Activated CD4-positive, CD25-positive, alpha-beta regulatory T cell treated with anti-CD3 and anti-CD28 coated beads, Interleukin-2, amount 50 U/mL, for 72 hours (primary cell): ENCODE measurements around the gene RANBP9.

ENCODE experiments used
- DNase-seq: peaks from one replicate; pipeline ENCODE4 v3.0.0; 2021

The RANBP9 gene

DNA sequence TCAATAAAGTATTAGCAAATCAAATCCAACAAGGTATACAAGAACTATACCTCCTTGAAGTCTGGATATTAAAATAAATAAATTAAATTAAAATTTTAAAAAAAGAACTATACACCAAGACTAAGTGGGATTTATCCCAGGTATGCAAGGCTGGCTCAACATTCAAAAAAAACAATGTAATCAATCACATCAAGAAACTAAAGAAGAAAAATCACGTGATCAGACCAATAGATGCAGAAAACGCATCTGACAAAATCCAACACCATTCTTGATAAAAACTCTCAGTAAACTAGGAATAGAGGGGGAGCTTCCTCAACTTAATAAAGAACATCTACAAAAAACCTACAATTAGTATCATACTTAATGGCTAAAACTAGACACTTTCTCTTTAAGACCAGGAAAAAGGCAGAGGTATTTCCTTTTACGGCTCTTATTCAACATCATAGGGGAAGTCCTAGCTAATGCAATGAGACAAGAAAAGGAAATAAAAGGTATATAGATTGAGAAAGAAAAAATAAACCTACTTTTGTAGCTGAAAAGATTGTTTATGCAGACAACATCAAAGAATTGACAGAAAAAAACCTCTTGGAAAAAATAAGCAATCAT lies 35.0 kb downstream of the RANBP9 start:
- DNase-seq, result no peak

DNA sequence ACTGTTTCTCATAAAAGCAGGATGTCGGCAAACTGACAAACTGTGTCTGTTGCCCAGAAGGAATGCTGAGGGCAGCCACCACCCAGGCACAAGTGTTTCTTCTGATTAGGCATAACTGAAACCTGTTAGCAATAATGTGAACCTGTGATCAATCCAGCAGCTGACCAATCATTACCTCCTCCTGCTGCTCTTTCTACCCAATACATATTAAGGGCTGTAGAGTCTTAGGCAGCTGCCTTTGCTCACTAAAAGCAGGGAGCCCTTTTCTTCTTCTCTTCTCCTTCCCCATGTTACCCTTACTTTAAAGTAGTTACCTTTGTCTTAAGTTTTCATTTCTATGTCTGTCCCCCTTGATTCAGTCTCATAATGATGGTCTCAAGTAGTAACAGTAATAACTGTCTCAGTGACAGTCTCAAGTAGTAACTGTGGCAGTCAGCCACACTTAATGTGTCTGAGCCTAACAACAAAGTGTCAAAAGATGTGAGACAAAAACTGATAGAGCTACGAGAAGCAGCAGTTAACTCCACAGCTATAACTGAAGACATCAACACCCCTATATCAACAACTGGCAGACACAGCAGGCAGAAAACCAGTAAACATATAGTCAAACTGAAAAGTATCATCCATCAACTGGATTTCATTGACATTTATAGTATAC lies 37.0 kb downstream of the RANBP9 start:
- no peak for DNase-seq

DNA sequence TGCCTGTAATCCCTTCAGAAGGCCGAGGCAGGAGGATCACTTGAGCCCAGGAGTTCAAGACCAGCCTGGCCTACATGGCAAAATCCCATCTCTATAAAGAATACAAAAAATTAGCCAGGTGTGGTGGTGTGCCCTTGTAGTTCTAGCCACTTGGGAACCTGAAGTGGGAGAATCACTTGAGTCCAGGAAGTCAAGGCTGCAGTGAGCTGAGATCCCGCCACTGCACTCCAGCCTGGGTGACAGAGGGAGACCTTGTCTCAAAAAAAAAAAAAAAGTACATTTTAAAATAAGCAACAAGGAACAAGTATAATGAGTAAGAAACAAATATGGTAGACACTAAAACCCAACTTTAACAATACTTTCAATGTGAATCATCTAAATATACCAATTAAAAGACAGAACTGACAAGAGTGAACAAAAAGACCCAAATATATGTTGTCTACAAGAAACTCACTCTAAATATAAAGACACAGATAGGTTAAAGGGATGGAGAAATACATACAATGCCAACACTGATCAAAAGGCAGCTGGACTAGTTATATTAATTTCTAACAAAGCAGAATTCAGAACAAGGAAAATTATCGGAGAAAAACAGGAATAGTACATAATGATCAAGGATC lies 37.7 kb downstream of the RANBP9 start:
- DNase-seq, result no peak

DNA sequence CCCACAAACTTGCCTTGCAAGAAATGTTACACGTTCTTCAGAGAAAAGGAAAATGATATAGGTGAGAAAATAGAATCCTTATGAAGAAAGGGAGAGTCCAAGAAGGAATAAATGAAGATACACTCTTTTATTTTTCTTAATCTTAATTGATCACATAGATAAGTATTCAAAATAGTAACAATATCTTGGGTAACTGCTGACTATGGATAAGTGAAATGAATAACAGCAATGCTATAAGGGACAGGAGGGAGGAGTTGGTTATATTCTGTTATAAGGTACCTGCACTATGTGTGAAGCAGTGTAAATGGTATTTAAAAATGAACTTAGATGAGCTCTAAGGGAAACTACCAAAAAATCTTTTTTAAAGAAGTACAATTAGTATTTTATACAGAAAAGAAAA lies 38.3 kb downstream of the RANBP9 start:
- DNase-seq, result no peak

DNA sequence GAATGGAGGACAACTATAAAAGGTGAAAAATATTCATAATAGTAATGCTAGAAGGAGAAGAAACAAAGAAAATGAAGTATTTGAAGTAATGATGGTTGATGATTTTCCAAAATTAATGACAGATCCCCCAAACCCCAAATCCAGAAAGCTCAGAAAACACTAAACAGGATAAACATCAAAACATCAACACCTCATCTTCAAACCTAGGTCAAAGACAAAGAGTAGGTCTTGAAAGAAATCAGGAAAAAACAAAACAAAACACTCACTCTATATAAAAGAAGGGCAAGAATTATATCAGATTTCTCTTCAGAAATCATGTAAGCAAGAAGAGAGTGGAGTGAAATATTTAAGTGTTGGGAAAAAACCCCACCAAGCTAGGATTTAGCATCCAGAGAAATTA lies 38.7 kb downstream of the RANBP9 start:
- no peak for DNase-seq

DNA sequence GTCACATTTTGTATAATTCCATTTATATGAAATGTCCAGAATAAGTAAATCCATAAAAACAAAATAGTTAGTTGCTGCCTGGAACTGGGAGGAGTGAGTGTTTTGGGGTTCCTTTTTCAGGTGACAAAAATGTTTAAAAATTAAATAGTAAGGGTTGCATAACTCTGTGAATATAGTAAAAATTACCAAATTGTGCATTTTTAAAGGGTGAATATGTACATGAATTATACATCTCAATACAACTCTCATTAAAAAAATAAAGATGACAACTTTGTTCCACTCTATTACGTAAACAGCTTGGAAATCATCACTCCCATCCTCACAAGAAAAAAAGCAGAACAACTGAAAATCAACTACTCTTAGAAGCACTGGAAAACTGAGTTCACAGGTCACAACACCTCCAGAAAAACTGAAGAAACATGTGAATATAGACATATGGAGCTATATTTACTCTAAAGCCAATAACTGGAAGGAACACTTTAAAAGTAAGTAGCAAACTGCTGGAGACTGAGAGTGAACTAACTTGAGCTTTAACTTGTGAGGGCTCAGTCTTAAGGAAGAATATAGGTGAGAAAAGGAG lies 40.0 kb downstream of the RANBP9 start:
- DNase-seq, result no peak

DNA sequence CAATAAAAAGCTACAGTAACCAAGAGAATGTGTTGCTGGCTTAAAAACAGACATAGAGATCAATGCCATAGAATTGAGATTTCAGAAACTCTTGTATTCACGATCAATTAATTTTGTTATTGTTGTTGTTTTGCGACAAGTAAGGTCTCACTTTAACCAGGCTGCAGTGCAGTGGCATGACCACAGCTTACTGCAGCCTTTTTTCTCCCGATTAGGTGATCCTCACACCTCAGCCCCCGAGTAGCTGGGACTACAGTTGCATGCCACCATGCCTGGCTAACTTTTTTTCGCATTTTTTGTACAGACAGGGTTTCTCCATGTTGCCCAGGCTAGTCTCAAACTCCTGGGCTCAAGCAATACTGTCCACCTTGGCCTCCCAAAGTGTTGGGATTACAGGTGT lies 42.2 kb downstream of the RANBP9 start:
- DNase-seq, result no peak

DNA sequence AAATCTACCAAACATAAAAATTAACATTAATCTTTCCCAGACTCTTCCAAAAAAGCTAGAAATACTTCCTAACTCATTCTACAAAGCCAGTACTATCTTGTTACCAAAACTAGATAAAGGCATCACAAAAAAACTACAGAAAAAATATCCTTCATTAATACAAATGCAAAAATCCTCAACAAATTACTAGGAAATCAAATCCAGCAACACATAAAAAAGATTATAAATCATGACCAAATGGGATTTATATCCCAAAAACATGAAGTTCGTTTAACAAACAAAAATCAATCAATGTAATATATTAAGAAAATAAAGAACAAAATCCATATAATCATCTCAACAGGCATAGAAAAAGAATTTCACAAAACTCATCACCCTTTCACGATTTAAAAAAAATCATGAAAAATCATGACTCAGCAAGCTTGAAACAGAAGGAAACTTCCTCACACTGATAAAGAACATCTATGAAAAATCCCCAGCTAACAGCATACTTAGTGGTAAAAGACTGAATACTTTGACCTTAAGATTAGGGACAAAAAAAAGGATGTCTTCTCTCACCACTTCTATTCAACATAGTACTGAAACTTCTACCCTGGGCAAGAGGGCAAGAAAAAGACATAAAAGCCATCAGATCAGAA lies 43.2 kb downstream of the RANBP9 start:
- DNase-seq, result no peak

DNA sequence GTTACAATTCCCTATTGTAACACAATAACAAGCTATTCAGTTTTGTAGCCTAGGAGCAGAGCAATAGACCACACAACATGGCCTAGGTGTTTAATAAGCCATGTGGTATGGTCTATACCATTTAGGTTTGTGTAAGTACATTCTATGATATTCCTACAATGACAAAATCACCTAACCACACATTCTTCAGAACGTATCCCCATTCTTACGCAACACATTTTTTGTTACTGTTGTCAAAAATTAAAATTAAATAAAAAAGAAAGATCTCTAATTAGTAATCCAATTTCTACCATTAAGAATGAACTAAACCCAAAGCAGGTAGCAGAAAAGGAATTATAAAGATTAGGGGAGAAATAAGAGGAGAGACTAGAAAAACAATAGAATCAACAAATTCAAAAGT lies 44.0 kb downstream of the RANBP9 start:
- DNase-seq, result no peak

DNA sequence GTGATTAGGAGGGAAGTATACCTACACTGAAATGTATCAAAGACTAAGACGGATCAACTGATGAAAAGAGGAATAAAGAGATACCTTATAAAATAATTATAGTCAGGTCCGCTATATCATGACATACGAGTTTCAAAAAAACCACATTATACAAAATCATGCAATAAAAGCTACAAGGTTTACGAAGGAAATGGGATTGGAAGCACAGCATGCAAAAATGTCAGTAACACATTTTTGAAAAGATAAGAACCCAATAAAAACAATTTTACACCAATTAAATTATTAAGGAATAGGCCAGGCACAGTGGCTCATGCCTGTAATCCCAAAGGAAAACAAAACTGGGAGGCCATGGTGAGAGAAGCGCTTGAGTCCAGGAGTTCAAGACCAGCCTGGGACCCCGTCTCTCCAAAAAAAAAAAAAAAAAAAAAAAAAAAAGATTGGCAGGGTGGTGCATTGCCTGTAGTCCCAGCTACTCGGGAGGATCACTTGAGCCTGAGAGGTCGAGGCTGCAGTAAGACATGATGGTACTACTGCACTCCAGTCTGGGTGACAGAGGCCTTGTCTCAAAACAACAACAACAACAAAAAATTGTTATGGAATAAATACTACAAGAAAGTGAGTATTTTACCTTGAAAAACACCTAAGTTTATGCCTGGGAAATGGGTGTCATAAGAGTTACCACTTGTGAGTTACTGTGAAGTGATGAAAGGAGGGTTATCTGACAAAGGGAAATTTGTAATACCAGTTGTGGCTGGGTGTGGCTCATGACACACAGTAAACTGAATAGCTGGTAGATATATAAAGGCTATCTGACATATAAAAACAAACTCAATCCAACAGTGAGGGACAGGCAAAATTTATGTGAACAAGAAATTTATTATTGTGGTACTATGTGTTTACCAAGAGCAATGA lies 45.2 kb downstream of the RANBP9 start:
- DNase-seq, result no peak

DNA sequence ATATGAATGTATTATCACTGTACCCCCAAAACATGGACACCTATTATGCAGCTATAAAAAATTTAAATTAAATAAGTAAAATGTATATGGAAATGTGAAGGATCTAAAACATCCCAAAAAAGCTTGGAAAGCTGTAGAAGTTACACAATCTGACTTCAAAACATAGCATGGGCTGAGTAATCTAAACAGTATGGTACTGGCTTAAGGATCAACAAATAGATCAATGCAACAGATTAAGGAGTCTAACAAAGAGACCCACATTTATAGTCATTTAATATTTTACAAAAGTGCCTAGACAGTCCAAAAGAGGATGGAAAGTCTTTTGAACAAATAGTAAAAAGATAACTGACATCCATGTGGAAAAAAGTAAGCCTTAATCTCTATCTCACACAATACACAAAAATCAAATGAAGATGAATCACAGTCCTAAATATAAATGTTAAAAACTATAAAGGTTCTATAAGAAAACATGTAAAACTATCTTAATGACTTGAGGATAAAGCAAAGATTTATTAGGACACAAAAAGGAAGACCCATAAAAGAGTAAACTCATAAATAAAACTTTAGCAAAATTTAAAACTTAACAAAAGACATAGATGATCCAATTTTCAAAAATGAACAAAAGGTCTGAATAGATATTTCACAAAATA lies 46.8 kb downstream of the RANBP9 start:
- DNase-seq, result no peak

DNA sequence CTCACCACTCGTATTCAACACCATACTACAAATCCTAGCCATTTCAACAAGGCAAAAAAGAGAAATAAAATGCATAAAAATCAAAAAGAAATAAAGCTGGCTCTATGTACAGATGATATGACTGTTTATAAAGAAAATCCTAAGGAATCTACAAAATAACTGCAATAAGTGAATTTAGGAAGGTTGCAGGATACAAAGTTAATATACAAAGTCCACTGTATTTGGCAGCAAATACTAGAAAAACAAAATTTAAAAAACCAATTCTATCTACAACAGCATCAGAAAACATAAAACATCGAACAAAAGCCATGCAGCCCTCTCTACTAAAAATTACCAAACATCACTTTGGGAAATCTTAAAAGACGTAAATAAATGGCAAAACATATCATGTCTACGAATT lies 47.6 kb downstream of the RANBP9 start:
- no peak for DNase-seq

DNA sequence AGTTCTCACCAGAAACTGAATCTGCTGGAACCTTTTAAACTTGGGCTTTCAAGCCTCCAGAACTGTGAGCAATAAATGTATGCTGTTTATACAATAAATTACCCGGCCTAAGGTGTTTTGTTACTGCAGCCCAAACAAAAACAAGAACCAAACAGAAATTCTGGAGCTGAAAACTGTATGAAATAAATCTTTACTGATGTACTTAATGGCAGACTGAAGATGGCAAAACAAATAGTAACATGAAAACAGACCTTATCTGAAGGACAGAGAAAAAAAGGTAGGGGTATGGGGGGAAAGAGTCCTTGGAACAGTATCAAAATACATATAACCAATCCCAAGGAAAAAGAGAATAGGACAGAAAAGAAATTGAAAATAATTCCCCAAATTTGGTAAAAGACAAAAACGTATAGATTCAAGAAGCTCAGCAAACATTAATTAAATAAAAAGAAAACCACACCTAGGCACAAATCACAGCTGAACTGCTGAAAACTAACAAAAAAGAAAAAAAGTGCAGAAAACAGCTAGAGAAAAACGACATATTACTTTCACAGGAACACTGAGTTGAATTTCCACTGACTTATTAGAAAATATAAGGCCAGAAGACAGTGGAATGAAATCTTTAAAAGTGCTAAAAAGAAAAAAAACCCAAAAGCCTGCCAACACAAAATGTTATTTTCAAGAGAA lies 48.8 kb downstream of the RANBP9 start:
- no peak for DNase-seq

DNA sequence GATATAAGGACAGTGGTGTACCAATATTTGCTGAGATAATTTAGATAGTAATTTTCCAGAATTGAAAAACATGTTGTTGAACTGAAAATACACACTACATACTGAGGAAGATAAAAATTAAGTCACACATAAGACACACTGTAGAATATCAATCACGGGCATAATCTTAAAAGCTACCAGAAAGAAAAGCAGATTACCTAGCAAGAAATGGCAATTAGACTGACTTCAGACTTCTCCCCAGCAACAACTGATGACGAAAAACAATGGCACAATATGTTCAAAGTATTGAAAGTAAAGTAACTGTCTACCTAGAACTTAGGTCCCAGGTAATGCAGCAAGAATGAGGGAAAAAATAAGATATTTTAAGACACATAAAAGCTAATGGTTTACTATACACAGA lies 50.0 kb downstream of the RANBP9 start:
- DNase-seq, result no peak

DNA sequence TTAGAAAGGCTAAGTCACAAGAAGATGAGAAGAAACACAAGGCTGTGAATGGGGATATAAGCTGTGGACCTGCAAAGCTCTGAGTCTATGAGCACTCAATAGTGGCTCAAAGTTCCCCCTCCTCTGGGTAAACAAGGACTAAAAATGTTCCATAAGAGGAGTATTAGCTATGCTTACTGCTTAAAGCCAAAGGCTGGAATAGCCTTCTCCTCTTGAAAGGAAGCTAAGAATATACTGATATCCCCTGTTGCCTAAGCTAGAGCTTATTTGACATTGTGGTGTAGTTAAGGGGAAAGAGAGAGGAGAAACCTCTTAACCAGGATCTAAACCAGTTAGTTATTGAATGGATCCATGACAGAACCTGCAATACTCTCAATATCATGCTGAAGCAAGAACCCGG lies 50.7 kb downstream of the RANBP9 start:
- DNase-seq, result no peak

DNA sequence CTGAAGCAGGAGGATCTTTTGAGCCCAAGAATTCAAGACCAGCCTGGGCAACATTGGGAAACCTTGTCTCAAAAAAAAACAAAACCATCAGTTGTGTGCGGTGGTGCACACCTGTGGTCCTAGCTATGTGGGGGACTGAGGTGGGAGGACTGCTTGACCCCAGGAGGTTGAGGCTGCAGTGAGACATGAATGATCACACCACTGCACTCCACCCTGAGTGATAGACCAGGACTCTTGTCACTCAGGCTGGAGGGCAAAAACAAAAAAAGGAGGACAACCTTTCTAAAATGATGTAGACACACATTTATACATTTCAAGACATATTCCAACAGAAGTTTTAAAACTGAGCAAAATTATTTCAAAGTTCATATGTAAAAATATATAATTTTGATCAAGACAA lies 51.4 kb downstream of the RANBP9 start:
- DNase-seq, result no peak

DNA sequence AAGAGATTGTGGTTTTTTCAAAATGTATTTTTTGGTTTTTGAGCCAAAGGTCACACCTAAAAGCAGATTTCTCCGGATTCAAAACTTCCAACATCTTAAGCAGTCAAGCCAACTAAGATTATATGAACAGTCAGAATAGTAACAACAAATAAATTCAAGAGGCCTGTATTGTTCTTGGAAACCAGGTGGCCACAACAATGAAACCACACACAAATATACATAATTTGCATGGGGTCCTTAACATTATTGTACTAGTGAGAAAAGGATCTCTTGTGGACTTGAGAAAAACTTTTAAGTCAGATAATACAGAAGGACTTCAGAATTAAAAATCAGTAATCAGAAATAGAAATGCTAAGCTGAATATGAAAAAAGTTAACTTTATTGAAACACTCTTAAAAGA lies 55.9 kb downstream of the RANBP9 start:
- no peak for DNase-seq

DNA sequence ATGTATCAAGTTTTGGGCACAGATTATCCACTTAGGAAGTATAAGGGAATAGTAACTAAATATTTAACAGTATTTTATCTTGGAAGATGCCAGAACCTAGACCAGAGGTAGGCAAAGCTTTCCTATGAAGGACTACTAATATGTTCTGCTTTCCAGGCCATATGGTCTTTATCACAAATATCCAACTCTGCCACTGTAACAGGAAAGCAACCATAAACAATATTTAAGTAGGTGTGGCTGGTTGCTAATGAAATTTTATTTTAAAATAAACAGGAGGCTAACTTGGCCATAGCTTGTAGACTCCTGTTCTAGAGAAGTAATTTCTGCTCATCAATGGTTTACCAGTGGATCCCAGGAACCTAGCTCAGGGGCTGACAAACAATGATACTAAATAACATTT lies 57.1 kb downstream of the RANBP9 start:
- no peak for DNase-seq

DNA sequence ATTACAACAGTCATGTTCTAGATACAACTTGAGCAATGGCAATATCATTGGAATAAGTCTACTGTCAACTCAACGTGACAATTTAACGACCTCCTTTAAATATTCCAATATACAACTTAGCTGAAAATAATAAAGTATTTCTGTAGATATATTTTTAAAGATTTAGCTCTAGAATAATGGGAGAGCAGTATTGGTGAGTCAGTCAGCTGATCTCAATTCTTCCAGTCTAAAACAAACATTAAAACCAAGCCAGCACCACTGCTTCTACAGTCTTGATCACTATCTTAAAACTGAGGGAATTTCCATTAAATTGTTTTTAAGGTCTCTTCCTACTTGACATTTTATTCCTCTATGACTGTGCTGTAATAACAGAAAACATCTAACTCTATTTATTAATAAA lies 58.3 kb downstream of the RANBP9 start:
- no peak for DNase-seq

DNA sequence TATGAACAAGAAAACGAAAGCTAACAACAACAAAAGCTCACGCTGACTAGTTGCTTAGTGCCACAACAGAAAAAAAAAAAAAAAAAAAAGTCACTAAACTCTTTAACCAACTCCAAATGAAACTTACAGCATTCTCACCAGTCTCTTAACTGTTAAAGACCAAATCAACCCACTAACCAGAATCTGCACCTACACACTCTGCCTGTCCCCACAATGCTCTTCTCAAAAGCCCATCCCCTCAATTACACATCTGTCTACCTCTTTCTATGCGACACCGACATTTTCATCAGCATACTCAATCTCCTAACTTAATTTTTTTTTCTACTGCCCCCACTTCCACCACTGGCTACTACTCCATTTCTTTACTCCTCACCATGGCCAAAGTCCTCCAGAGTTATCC lies 62.2 kb downstream of the RANBP9 start:
- no peak for DNase-seq

DNA sequence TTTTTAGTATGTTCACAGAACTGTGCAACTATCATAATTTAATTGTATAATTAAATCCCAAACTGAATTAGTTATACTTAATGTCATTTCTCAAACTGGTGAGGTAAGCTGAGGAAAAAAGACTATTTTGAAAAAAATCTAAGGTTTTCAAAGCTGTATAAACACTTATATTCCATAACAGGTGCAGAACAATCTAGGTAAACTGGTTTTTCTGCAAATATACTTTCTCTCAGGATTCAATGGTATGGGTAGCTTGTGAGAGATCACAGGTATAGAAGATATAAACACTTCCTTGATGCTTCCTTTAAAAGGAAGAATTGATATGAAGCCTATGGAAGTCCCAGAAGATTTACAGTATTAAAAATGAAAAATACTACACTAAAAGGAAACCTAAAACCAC lies 62.8 kb downstream of the RANBP9 start:
- DNase-seq, result no peak

DNA sequence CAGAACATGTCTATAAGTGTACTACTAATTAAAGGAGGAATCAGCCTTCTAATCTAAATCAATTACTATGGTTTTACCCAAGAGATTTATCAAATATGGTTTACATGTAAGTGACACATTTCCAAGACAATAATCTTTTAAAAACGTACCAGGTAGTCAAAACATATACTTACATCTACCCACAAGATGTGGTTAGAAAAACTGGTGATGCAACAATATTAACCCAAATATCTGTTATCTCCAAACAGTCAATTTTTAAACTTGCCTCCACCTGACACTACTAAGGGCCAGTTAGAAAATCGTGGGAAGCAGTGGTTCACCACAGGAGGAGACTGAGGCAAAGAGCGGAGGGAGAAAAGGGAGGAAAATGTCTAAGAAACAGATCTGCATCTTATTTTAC lies 68.5 kb downstream of the RANBP9 start:
- no peak for DNase-seq
